HCT116 (cell line): ENCODE results near the gene SPR. TPM values are rescaled to one million over a fixed set of nuclear protein-coding genes. Genes with fewer than 3 reads are reported as not detected.

Experiments used
- ATAC-seq: fragments of 200-7000 bp; cut with Tn5 transposase; 2 replicates; pipeline ENCODE4 v1.9.1; 2020; ENCODE audit warnings: mild to moderate bottlenecking, moderate library complexity
- BruUV-seq: library from RNA; stranded (reverse); fragments of 400-500 nt; replicated peaks from 2 replicates; lab custom pipeline; 2021; lab: Mats Ljungman, UMichigan
- CTCF ChIA-PET: fragments of 300-600 bp; sonication (Branson Sonifier 250); formaldehyde crosslinking; loops from one replicate; lab custom pipeline; 2021; ENCODE audit warnings: antibody characterized with exemption; lab: Charles Lee
- POLR2A ChIA-PET: fragments of 300-600, 350-600 bp; sonication (Branson Sonifier 250); formaldehyde crosslinking; loops from one replicate; lab custom pipeline; 2021; ENCODE audit warnings: antibody characterized with exemption; lab: Charles Lee
- RAD21 ChIA-PET, 2 experiments: fragments of 300-600 bp; sonication (Branson Sonifier 250); formaldehyde crosslinking; loops; one replicate each; lab custom pipeline; 2023; ENCODE audit warnings: low total read pairs in 2 of 2; ENCODE audit not compliant: uncharacterized antibody in 2 of 2, unreplicated experiment in 2 of 2, low non-redundant PET in 1 of 2; lab: Charles Lee
- DNase-seq: peaks from one replicate; pipeline ENCODE4 v3.0.0-alpha.2; 2010; ENCODE audit warnings: low read depth, low spot score
- H2AFZ ChIP-seq: fragments of 200-600 bp; shearing (Covaris generic), sonication (generic); 2 replicates; pipeline ENCODE4 v1.6.1; 2017; ENCODE audit warnings: low read depth, mixed run types, mixed read lengths, antibody characterized with exemption, low read length; ENCODE audit not compliant: poor library complexity, severe bottlenecking
- H3K27ac ChIP-seq: 2 replicates; pipeline ENCODE4 v1.5.1; 2012; ENCODE audit warnings: low read depth, low read length
- H3K27me3 ChIP-seq: fragments of 200-600 bp; sonication (generic); 2 replicates; pipeline ENCODE4 v1.6.1; 2016; ENCODE audit warnings: mixed run types, low read length, mixed read lengths; ENCODE audit not compliant: insufficient read depth
- H3K36me3 ChIP-seq, 2 experiments: fragments of 200-500 bp in 1 of 2; fragments of 200-600 bp in 1 of 2; sonication (Bioruptor generic) in 1 of 2; sonication (generic) in 1 of 2; 2 replicates each; pipeline versions ENCODE4 v1.5.1 to v1.6.1; 2014 to 2016; ENCODE audit warnings: low read length in 2 of 2, inconsistent platforms in 1 of 2, mixed read lengths in 1 of 2, mixed run types in 1 of 2; ENCODE audit not compliant: insufficient read depth in 2 of 2, control insufficient read depth in 1 of 2
- H3K4me1 ChIP-seq, 2 experiments: fragments of 200-600 bp in 1 of 2; sonication (generic) in 1 of 2; 2 replicates each; pipeline versions ENCODE4 v1.5.1 to v1.6.1; 2012 to 2017; ENCODE audit warnings: low read length in 2 of 2, inconsistent platforms in 1 of 2, mild to moderate bottlenecking in 1 of 2, mixed read lengths in 1 of 2, mixed run types in 1 of 2, moderate library complexity in 1 of 2; ENCODE audit not compliant: insufficient read depth in 2 of 2, control insufficient read depth in 1 of 2
- H3K4me2 ChIP-seq: fragments of 200-600 bp; sonication (generic); 2 replicates; pipeline ENCODE4 v1.6.1; 2017; ENCODE audit warnings: mixed run types, low read length, mixed read lengths
- H3K4me3 ChIP-seq, 2 experiments: fragments of 200-600 bp in 1 of 2; sonication (generic) in 1 of 2; replicated peaks in 1 of 2; 2 replicates each; pipeline ENCODE4 v1.5.1; 2011 to 2016; ENCODE audit warnings: low read length in 2 of 2, control low read depth in 1 of 2, low read depth in 1 of 2, mild to moderate bottlenecking in 1 of 2, mixed read lengths in 1 of 2, mixed run types in 1 of 2
- H3K79me2 ChIP-seq: fragments of 200-600 bp; sonication (generic); 2 replicates; pipeline ENCODE4 v1.6.1; 2017; ENCODE audit warnings: mild to moderate bottlenecking, mixed run types, low read length, moderate library complexity, mixed read lengths; ENCODE audit not compliant: insufficient read depth
- H3K9ac ChIP-seq: fragments of 200-600 bp; sonication (generic); 2 replicates; pipeline ENCODE4 v1.6.1; 2016; ENCODE audit warnings: low read length, mixed read lengths
- H3K9me2 ChIP-seq: fragments of 200-600 bp; sonication (generic), shearing (Covaris generic); 2 replicates; pipeline ENCODE4 v1.6.1; 2017; ENCODE audit warnings: mixed run types, mild to moderate bottlenecking, moderate library complexity; ENCODE audit not compliant: insufficient read depth
- H3K9me3 ChIP-seq, 2 experiments: fragments of 200-500 bp in 1 of 2; fragments of 200-600 bp in 1 of 2; sonication (Bioruptor generic) in 1 of 2; sonication (generic) in 1 of 2; 2 replicates each; pipeline ENCODE4 v1.6.1; 2014 to 2017; ENCODE audit warnings: low read length in 2 of 2, mixed read lengths in 2 of 2, inconsistent platforms in 1 of 2, low read depth in 1 of 2, mild to moderate bottlenecking in 1 of 2, mixed run types in 1 of 2, moderate library complexity in 1 of 2; ENCODE audit not compliant: control insufficient read depth in 1 of 2, insufficient read depth in 1 of 2
- H4K20me1 ChIP-seq: fragments of 200-600 bp; sonication (generic), shearing (Covaris generic); 2 replicates; pipeline ENCODE4 v1.6.1; 2017; ENCODE audit warnings: mixed run types, mild to moderate bottlenecking, moderate library complexity; ENCODE audit not compliant: insufficient read depth
- CBX3 ChIP-seq: IDR thresholded peaks from 2 replicates; pipeline ENCODE4 v1.6.1; 2012; ENCODE audit warnings: low read depth
- CEBPB ChIP-seq: IDR thresholded peaks from 2 replicates; pipeline ENCODE4 v1.6.1; 2012; ENCODE audit warnings: low read depth
- EGR1 ChIP-seq: IDR thresholded peaks from 2 replicates; pipeline ENCODE4 v1.6.1; 2012; ENCODE audit warnings: low read depth
- ELF1 ChIP-seq: IDR thresholded peaks from 2 replicates; pipeline ENCODE4 v1.6.1; 2012; ENCODE audit warnings: low read depth, borderline replicate concordance
- FOSL1 ChIP-seq: IDR thresholded peaks from 2 replicates; pipeline ENCODE4 v1.6.1; 2012; ENCODE audit warnings: low read depth
- JUND ChIP-seq: IDR thresholded peaks from 2 replicates; pipeline ENCODE4 v1.6.1; 2012
- POLR2A ChIP-seq: IDR thresholded peaks from 2 replicates; pipeline ENCODE4 v1.7.0; 2011; ENCODE audit warnings: borderline replicate concordance; ENCODE audit not compliant: insufficient read depth, insufficient read length; ENCODE audit errors: extremely low read depth
- POLR2AphosphoS5 ChIP-seq: IDR thresholded peaks from 2 replicates; pipeline ENCODE4 v1.6.1; 2011; ENCODE audit warnings: mild to moderate bottlenecking, low read depth, low read length, moderate library complexity
- RAD21 ChIP-seq: IDR thresholded peaks from 2 replicates; pipeline ENCODE4 v1.6.1; 2012; ENCODE audit warnings: low read depth, mild to moderate bottlenecking
- SP1 ChIP-seq: IDR thresholded peaks from 2 replicates; pipeline ENCODE4 v1.6.1; 2012; ENCODE audit warnings: low read depth
- YY1 ChIP-seq: IDR thresholded peaks from 2 replicates; pipeline ENCODE4 v1.6.1; 2011; ENCODE audit warnings: low read length, low read depth, moderate library complexity, mild to moderate bottlenecking; ENCODE audit not compliant: insufficient replicate concordance; ENCODE audit errors: extremely low read depth
- ZFX ChIP-seq: fragments of 450-650 bp; IDR thresholded peaks from 2 replicates; pipeline ENCODE4 v1.6.1; 2017
- intact Hi-C: fragments of 100-400 bp; cut with micrococcal nuclease; formaldehyde crosslinking; loops from 2 replicates; pipeline ENCODE4 v1.10.0; 2022
- total RNA-seq: library from RNA; stranded (reverse); gene quantifications from one replicate; pipeline ENCODE4 v1.2.1, GENCODE V29; 2021; ENCODE audit not compliant: unreplicated experiment
- TF ChIP-seq, protein P1 (sequence below), 3 experiments: fragments of 200-600 bp in 1 of 3; sonication (generic) in 1 of 3; IDR thresholded peaks in 2 of 3; conservative IDR thresholded peaks in 1 of 3; 2 replicates each; pipeline ENCODE4 v1.5.1; 2012 to 2017; ENCODE audit warnings: low read depth in 2 of 3, low read length in 2 of 3, antibody characterized with exemption in 1 of 3, borderline replicate concordance in 1 of 3, control low read depth in 1 of 3, mild to moderate bottlenecking in 1 of 3, mixed read lengths in 1 of 3, mixed run types in 1 of 3, moderate library complexity in 1 of 3; ENCODE audit not compliant: insufficient read depth in 1 of 3
- TF ChIP-seq, protein P2 (sequence below): IDR thresholded peaks from 2 replicates; pipeline ENCODE4 v1.6.1; 2012
- TF ChIP-seq, protein P3 (sequence below): IDR thresholded peaks from 2 replicates; pipeline ENCODE4 v1.6.1; 2012; ENCODE audit warnings: low read depth
- TF ChIP-seq, protein P4 (sequence below): IDR thresholded peaks from 2 replicates; pipeline ENCODE4 v1.6.1; 2012

SPR gene
- total RNA-seq, 1 experiment from 2014 or later: 66.9 TPM

DNA sequence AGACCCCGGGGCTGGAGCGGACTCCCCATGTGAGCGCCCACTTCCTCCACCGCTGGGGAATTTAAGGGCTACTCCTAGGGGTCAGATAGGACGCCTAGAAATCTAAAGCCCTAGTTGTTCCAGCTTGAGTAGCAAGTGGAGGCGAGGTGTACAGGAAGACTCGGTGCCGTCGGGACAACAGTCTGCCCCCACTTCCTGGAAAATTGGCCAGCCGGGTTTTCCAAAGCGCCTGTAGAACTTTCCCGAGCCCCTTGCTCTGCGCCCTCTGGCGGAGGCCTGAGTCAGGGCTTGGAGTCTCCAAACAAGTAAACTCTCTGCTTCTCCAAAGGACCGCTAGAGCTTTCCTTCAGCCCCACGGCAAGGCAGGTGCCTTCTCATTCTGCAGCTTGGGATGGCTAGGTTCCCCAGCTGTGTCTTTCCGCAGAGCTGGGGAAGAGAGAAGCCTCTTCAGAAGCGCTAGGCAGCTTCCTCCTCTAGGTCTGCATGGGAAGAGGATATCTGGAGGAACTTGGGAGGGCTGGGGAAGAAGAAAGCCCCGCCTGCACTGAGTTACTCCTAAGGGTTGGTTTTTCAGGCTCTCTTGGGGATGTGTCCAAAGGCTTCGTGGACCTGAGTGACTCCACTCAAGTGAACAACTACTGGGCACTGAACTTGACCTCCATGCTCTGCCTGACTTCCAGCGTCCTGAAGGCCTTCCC lies 681 bp downstream of the SPR start (continued):
- TF ChIP-seq FOSL1: no peak
- peak; percentile 42; the same call in 1 of the 2 replicates for TF ChIP-seq ZFX

DNA sequence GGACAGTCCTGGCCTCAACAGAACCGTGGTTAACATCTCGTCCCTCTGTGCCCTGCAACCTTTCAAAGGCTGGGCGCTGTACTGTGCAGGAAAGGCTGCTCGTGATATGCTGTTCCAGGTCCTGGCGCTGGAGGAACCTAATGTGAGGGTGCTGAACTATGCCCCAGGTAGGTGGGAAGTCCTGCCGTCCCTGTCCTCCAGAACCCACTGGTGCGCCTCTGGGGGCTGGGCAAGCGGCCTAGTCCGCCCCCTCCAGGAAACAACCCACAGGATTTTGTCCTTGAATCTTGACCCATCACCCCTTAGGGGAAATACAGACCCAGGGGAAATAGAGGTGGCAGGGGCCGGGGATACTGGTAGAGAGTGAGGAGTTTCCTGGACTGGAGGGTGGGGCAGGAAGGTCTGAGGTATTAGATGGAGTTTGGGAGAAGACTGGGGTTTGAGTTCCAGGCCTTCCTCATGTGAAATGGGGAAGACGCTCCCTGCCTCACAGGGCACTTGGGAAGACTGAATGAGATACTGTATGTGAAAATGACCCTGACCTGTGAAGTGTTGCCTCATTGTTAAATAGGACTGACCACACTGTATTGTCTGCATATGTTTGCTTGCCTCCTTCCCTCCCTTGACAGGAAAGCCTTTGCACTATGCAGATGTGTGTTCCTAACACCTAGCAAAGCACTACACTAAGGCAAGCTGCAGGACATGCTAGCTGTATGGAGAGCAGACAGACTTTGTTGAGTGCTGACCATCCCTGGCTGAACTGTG lies 1.4 kb downstream of the SPR start:
- Histone ChIP-seq H2AFZ (no peak overlapping the region), H3K36me3 (peaks cover 0 to 20% of the 10 kb centered on the region in 2 experiments; a peak in 2 of 4 replicates), H3K4me2 (peak overlapping the region; percentile 88), H3K27ac (peak overlapping the region; percentile 99), H3K4me1 (peaks cover 11 to 25% of the 10 kb centered on the region in 2 experiments), H3K27me3 (no peaks in the 10 kb centered on the region), H3K9ac (peak overlapping the region; percentile 75; the same call in 1 of the 2 replicates), H3K9me2 (no peaks in the 10 kb centered on the region), H4K20me1 (peaks cover 4% of the 10 kb centered on the region; the same call in 1 of the 2 replicates), H3K9me3 (no peaks in the 10 kb centered on the region), H3K79me2 (peaks cover 21% of the 10 kb centered on the region; the same call in 1 of the 2 replicates), H3K4me3 (peak overlapping the region; percentile 67 to 69)
- DNase-seq (no peak), ATAC-seq (no peak)
- intact Hi-C loops: loop anchor here (5.0 kb wide), 1 partner anchor 1341 kb away; no protein-coding TSS in a partner anchor
- TF ChIP-seq POLR2A (no peak), RAD21 (no peak), CBX3 (no peak), FOSL1 (no peak), JUND (no peak), ELF1 (no peak), EGR1 (no peak), CEBPB (no peak), SP1 (no peak), YY1 (no peak), POLR2AphosphoS5 (no peak)
- TF ChIP-seq, protein P1, sequence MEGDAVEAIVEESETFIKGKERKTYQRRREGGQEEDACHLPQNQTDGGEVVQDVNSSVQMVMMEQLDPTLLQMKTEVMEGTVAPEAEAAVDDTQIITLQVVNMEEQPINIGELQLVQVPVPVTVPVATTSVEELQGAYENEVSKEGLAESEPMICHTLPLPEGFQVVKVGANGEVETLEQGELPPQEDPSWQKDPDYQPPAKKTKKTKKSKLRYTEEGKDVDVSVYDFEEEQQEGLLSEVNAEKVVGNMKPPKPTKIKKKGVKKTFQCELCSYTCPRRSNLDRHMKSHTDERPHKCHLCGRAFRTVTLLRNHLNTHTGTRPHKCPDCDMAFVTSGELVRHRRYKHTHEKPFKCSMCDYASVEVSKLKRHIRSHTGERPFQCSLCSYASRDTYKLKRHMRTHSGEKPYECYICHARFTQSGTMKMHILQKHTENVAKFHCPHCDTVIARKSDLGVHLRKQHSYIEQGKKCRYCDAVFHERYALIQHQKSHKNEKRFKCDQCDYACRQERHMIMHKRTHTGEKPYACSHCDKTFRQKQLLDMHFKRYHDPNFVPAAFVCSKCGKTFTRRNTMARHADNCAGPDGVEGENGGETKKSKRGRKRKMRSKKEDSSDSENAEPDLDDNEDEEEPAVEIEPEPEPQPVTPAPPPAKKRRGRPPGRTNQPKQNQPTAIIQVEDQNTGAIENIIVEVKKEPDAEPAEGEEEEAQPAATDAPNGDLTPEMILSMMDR (IDR thresholded peaks at IDR 0.05 in 2 of 3, conservative IDR thresholded peaks at IDR 0.05 in 1 of 3; ENCODE audit: borderline replicate concordance in 1 of 3, insufficient read depth in 1 of 3, low read depth in 2 of 3, low read length in 2 of 3): no peak
- TF ChIP-seq, protein P2, sequence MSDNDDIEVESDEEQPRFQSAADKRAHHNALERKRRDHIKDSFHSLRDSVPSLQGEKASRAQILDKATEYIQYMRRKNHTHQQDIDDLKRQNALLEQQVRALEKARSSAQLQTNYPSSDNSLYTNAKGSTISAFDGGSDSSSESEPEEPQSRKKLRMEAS: no peak
- TF ChIP-seq, protein P3, sequence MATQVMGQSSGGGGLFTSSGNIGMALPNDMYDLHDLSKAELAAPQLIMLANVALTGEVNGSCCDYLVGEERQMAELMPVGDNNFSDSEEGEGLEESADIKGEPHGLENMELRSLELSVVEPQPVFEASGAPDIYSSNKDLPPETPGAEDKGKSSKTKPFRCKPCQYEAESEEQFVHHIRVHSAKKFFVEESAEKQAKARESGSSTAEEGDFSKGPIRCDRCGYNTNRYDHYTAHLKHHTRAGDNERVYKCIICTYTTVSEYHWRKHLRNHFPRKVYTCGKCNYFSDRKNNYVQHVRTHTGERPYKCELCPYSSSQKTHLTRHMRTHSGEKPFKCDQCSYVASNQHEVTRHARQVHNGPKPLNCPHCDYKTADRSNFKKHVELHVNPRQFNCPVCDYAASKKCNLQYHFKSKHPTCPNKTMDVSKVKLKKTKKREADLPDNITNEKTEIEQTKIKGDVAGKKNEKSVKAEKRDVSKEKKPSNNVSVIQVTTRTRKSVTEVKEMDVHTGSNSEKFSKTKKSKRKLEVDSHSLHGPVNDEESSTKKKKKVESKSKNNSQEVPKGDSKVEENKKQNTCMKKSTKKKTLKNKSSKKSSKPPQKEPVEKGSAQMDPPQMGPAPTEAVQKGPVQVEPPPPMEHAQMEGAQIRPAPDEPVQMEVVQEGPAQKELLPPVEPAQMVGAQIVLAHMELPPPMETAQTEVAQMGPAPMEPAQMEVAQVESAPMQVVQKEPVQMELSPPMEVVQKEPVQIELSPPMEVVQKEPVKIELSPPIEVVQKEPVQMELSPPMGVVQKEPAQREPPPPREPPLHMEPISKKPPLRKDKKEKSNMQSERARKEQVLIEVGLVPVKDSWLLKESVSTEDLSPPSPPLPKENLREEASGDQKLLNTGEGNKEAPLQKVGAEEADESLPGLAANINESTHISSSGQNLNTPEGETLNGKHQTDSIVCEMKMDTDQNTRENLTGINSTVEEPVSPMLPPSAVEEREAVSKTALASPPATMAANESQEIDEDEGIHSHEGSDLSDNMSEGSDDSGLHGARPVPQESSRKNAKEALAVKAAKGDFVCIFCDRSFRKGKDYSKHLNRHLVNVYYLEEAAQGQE: no peak
- TF ChIP-seq, protein P4, sequence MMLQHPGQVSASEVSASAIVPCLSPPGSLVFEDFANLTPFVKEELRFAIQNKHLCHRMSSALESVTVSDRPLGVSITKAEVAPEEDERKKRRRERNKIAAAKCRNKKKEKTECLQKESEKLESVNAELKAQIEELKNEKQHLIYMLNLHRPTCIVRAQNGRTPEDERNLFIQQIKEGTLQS: no peak
- ChIA-PET RAD21 (no interaction called here), POLR2A (no interaction called here), CTCF (interaction anchor here (0.6 to 2.8 kb wide), 14 partner anchors 9 to 1552 kb away, joined by 3 to 23 read pairs (median 4); partner anchors contain the start of gene EMX1)
- TSS peak; percentile 52 for BruUV-seq
